GM18907 (cell line): ENCODE data around the gene NDUFAF8.

ENCODE experiments used
- ATAC-seq: cut with Tn5 transposase; IDR thresholded peaks from one replicate; pipeline ENCODE4 v1.9.1; 2021; ENCODE audit warnings: mild to moderate bottlenecking, moderate library complexity; ENCODE audit not compliant: unreplicated experiment

The NDUFAF8 gene

GRCh38 chr17:81237591-81238489 lies 1.3 kb upstream of the NDUFAF8 start:
- no peak for ATAC-seq

GRCh38 chr17:81238490-81238814 lies 666 bp upstream of the NDUFAF8 start:
- ATAC-seq = peak; percentile 4

GRCh38 chr17:81239714-81240555 lies 817 bp downstream of the NDUFAF8 start:
- ATAC-seq = peak; percentile 10

- ATAC-seq = no peak
Measured at GRCh38 chr17:81240761-81241160, 1.6 kb downstream of the NDUFAF8 start.

- ATAC-seq = no peak
Measured at GRCh38 chr17:81241203-81241602, 2.1 kb downstream of the NDUFAF8 start.

- ATAC-seq = no peak
Measured at GRCh38 chr17:81241648-81242420, 2.7 kb downstream of the NDUFAF8 start.

- ATAC-seq = no peak
Measured at GRCh38 chr17:81242421-81243332, 3.6 kb downstream of the NDUFAF8 start.

GRCh38 chr17:81243333-81243664 lies 4.2 kb downstream of the NDUFAF8 start:
- ATAC-seq = no peak

- ATAC-seq = no peak
Measured at GRCh38 chr17:81244358-81245023, 5.4 kb downstream of the NDUFAF8 start.

- no peak for ATAC-seq
Measured at GRCh38 chr17:81245024-81245664, 6.0 kb downstream of the NDUFAF8 start.

- ATAC-seq = no peak
Measured at GRCh38 chr17:81245665-81246342, 6.7 kb downstream of the NDUFAF8 start.

- ATAC-seq = no peak
Measured at GRCh38 chr17:81246343-81246670, 7.2 kb downstream of the NDUFAF8 start.

- ATAC-seq = no peak
Measured at GRCh38 chr17:81246679-81247338, 7.7 kb downstream of the NDUFAF8 start.

- no peak for ATAC-seq
Measured at GRCh38 chr17:81247339-81247990, 8.3 kb downstream of the NDUFAF8 start.

GRCh38 chr17:81248649-81249048 lies 9.5 kb downstream of the NDUFAF8 start:
- no peak for ATAC-seq

- no peak for ATAC-seq
Measured at GRCh38 chr17:81249223-81250040, 10.3 kb downstream of the NDUFAF8 start.
